HepG2 (cell line): ENCODE data around the gene SLC35F3. TPM values are rescaled to one million over a fixed set of nuclear protein-coding genes. Genes with fewer than 3 reads are reported as not detected.
A peak's percentile ranks its signal among the peaks of the same experiment; 100 is the strongest.

Source experiments
- ATAD3A ChIP-seq: sonication (generic); formaldehyde crosslinking; IDR thresholded peaks from 2 replicates; pipeline ENCODE4 v1.4.0; 2020; ENCODE audit warnings: missing genetic modification reagents
- CC2D1A ChIP-seq: sonication (generic); formaldehyde crosslinking; IDR thresholded peaks from 2 replicates; pipeline ENCODE4 v1.8.1; 2023; ENCODE audit warnings: mild to moderate bottlenecking, missing genetic modification reagents
- CENPX ChIP-seq: sonication (generic); formaldehyde crosslinking; IDR thresholded peaks from 2 replicates; pipeline ENCODE4 v1.9.0; 2021; ENCODE audit warnings: mild to moderate bottlenecking, missing genetic modification reagents, moderate library complexity
- FOXM1 ChIP-seq: sonication (generic); formaldehyde crosslinking; IDR thresholded peaks from 2 replicates; pipeline ENCODE4 v1.5.0; 2020; ENCODE audit warnings: missing genetic modification reagents
- HDAC2 ChIP-seq: sonication (generic); formaldehyde crosslinking; IDR thresholded peaks from 2 replicates; pipeline ENCODE4 v1.4.0; 2020; ENCODE audit warnings: missing genetic modification reagents
- IKZF4 ChIP-seq: sonication (generic); formaldehyde crosslinking; IDR thresholded peaks from 2 replicates; pipeline ENCODE4 v1.5.1; 2020; ENCODE audit warnings: borderline replicate concordance, mild to moderate bottlenecking, low read depth, missing genetic modification reagents; ENCODE audit errors: not compliant biosample characterization
- NR2F2 ChIP-seq: IDR thresholded peaks from 2 replicates; pipeline ENCODE4 v1.6.1; 2012; ENCODE audit warnings: low read depth, inconsistent platforms, borderline replicate concordance
- RAD21 ChIP-seq: fragments of 450-650 bp; formaldehyde crosslinking; IDR thresholded peaks from 2 replicates; pipeline ENCODE4 v1.5.0; 2020; ENCODE audit warnings: mild to moderate bottlenecking
- YY1 ChIP-seq: IDR thresholded peaks from 2 replicates; pipeline ENCODE4 v1.6.1; 2011; ENCODE audit warnings: low read length, low read depth, moderate library complexity, mild to moderate bottlenecking; ENCODE audit not compliant: insufficient read depth, insufficient replicate concordance
- ZBTB3 ChIP-seq: sonication (generic); formaldehyde crosslinking; IDR thresholded peaks from 2 replicates; pipeline ENCODE4 v1.4.0; 2020; ENCODE audit warnings: low read depth, mild to moderate bottlenecking, moderate library complexity, missing genetic modification reagents, borderline replicate concordance
- ZNF652 ChIP-seq: IDR thresholded peaks from 2 replicates; pipeline ENCODE4 v1.6.1; 2016; ENCODE audit warnings: low read depth, borderline replicate concordance
- polyA plus RNA-seq, 8 experiments: library from polyadenylated mRNA; depleted of rRNA in 3 of 8; stranded (reverse) in 7 of 8; unstranded in 1 of 8; fragments of >200 nt; fragmentation: Illumina TruSeq in 4 of 8; extraction: Trizol in 4 of 8; gene quantifications; 2 replicates each; pipeline versions ENCODE4 v1.2.1 to v1.2.3, GENCODE V29; 2011 to 2016; ENCODE audit warnings: low read depth in 4 of 8, missing spikeins in 1 of 8, mixed read lengths in 1 of 8; ENCODE audit not compliant: insufficient read depth in 1 of 8
- total RNA-seq, 5 experiments: library from RNA; depleted of rRNA; stranded (reverse); fragments of >200 nt; fragmentation: Illumina TruSeq; extraction: Trizol; gene quantifications; 2 replicates each; pipeline ENCODE4 v1.2.3, GENCODE V29; 2016; ENCODE audit warnings: low read depth in 1 of 5
- TF ChIP-seq, protein P1 (sequence below): sonication (generic); formaldehyde crosslinking; IDR thresholded peaks from 2 replicates; pipeline ENCODE4 v1.4.0; 2020; ENCODE audit warnings: low read depth, missing genetic modification reagents
- TF ChIP-seq, protein P2 (sequence below): sonication (generic); formaldehyde crosslinking; IDR thresholded peaks from 2 replicates; pipeline ENCODE4 v1.4.0; 2020; ENCODE audit warnings: missing genetic modification reagents, mild to moderate bottlenecking, borderline replicate concordance
- TF ChIP-seq, protein P3 (sequence below): sonication (generic); formaldehyde crosslinking; IDR thresholded peaks from 2 replicates; pipeline ENCODE4 v1.4.0; 2020; ENCODE audit warnings: mild to moderate bottlenecking, missing genetic modification reagents

The SLC35F3 gene
- total and polyA plus RNA-seq, 2 of the 13 experiments (the other 11 are each of a cell fraction or from before 2014, with no cell fraction given), result not detected

- TF ChIP-seq, protein P1, sequence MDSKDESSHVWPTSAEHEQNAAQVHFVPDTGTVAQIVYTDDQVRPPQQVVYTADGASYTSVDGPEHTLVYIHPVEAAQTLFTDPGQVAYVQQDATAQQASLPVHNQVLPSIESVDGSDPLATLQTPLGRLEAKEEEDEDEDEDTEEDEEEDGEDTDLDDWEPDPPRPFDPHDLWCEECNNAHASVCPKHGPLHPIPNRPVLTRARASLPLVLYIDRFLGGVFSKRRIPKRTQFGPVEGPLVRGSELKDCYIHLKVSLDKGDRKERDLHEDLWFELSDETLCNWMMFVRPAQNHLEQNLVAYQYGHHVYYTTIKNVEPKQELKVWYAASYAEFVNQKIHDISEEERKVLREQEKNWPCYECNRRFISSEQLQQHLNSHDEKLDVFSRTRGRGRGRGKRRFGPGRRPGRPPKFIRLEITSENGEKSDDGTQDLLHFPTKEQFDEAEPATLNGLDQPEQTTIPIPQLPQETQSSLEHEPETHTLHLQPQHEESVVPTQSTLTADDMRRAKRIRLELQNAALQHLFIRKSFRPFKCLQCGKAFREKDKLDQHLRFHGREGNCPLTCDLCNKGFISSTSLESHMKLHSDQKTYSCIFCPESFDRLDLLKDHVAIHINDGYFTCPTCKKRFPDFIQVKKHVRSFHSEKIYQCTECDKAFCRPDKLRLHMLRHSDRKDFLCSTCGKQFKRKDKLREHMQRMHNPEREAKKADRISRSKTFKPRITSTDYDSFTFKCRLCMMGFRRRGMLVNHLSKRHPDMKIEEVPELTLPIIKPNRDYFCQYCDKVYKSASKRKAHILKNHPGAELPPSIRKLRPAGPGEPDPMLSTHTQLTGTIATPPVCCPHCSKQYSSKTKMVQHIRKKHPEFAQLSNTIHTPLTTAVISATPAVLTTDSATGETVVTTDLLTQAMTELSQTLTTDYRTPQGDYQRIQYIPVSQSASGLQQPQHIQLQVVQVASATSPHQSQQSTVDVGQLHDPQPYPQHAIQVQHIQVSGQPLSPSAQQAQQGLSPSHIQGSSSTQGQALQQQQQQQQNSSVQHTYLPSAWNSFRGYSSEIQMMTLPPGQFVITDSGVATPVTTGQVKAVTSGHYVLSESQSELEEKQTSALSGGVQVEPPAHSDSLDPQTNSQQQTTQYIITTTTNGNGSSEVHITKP, result no peak
- no peak for TF ChIP-seq FOXM1 (CRISPR knock-in tag)
- TF ChIP-seq, protein P2, sequence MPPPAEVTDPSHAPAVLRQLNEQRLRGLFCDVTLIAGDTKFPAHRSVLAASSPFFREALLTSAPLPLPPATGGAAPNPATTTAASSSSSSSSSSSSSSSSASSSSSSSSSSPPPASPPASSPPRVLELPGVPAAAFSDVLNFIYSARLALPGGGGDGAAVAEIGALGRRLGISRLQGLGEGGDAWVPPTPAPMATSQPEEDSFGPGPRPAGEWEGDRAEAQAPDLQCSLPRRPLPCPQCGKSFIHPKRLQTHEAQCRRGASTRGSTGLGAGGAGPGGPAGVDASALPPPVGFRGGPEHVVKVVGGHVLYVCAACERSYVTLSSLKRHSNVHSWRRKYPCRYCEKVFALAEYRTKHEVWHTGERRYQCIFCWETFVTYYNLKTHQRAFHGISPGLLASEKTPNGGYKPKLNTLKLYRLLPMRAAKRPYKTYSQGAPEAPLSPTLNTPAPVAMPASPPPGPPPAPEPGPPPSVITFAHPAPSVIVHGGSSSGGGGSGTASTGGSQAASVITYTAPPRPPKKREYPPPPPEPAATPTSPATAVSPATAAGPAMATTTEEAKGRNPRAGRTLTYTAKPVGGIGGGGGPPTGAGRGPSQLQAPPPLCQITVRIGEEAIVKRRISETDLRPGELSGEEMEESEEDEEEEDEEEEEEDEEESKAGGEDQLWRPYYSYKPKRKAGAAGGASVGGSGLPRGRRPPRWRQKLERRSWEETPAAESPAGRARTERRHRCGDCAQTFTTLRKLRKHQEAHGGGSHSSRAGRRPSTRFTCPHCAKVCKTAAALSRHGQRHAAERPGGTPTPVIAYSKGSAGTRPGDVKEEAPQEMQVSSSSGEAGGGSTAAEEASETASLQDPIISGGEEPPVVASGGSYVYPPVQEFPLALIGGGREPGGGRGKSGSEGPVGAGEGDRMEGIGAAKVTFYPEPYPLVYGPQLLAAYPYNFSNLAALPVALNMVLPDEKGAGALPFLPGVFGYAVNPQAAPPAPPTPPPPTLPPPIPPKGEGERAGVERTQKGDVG (CRISPR knock-in tag), result peak; percentile 57; the same call in 1 of the 2 replicates
- TF ChIP-seq RAD21, result no peak
- TF ChIP-seq YY1, result peak; percentile 59
- TF ChIP-seq ZNF652 (CRISPR knock-in tag), result 0 out of 2 replicates have a peak, but pooled peaks have one; percentile 28
- TF ChIP-seq NR2F2, result peak; percentile 60
- TF ChIP-seq ZBTB3 (CRISPR knock-in tag), result no peak
- TF ChIP-seq CENPX (CRISPR knock-in tag), result no peak
- no peak for TF ChIP-seq ATAD3A (CRISPR knock-in tag)
- no peak for TF ChIP-seq IKZF4 (CRISPR knock-in tag)
- no peak for TF ChIP-seq CC2D1A (CRISPR knock-in tag)
- TF ChIP-seq HDAC2, result peak; percentile 89
- TF ChIP-seq, protein P3, sequence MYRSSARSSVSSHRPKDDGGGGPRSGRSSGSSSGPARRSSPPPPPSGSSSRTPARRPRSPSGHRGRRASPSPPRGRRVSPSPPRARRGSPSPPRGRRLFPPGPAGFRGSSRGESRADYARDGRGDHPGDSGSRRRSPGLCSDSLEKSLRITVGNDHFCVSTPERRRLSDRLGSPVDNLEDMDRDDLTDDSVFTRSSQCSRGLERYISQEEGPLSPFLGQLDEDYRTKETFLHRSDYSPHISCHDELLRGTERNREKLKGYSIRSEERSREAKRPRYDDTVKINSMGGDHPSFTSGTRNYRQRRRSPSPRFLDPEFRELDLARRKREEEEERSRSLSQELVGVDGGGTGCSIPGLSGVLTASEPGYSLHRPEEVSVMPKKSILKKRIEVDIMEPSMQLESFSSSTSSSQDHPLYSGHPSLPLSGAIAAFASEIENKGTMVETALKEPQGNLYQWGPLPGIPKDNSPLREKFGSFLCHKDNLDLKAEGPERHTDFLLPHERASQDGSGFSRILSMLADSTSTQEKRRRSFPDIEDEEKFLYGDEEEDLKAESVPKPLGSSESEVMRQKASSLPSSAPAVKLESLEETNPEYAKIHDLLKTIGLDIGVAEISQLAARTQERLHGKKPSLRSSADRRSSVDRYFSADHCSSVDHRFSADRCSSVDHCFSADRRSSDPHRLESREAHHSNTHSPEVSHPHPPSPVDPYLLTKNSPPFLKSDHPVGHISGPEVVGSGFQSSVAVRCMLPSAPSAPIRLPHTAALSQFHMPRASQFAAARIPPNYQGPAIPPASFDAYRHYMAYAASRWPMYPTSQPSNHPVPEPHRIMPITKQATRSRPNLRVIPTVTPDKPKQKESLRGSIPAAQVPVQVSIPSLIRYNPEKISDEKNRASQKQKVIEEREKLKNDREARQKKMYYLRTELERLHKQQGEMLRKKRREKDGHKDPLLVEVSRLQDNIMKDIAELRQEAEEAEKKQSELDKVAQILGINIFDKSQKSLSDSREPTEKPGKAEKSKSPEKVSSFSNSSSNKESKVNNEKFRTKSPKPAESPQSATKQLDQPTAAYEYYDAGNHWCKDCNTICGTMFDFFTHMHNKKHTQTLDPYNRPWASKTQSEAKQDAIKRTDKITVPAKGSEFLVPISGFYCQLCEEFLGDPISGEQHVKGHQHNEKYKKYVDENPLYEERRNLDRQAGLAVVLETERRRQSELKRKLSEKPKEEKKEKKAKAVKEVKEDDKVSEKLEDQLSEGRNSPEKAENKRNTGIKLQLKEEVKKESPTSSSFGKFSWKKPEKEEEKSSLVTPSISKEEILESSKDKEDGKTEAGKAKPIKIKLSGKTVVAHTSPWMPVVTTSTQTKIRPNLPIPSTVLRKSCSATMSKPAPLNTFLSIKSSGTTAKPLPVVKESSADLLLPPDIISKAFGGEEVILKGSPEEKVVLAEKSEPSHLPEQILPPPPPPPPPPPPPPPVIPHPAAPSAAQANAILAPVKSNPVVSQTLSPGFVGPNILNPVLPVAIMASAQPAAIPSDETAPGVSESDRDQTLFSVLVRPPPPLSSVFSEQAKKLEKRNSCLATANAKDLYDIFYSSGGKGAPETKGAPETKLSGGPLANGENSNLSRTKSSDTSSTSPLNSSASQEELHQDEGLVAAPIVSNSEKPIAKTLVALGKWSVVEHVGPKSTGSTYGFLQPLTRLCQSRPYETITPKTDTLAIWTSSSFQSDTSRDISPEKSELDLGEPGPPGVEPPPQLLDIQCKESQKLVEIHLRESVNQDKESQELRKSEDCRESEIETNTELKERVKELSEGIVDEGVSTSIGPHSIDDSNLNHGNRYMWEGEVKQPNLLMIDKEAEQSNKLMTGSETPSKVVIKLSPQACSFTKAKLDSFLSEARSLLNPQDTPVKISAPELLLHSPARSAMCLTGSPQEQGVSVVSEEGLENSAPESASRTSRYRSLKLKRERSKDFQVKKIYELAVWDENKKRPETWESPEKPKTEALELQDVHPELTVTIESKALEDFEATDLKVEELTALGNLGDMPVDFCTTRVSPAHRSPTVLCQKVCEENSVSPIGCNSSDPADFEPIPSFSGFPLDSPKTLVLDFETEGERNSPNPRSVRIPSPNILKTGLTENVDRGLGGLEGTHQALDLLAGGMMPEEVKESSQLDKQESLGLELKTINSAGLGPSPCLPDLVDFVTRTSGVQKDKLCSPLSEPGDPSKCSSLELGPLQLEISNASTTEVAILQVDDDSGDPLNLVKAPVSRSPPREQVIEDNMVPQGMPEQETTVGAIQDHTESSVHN, result no peak
Observed at GRCh38 chr1:234327577-234328164, 423.2 kb downstream of the SLC35F3 start (continued).
